SK-N-DZ (cell line): ENCODE measurements around the gene SPATS1. TPM values are rescaled to one million over a fixed set of nuclear protein-coding genes. Genes with fewer than 3 reads are reported as not detected.

Experiments
- DNase-seq: peaks from one replicate; pipeline ENCODE4 v3.0.0-alpha.2; 2015; ENCODE audit warnings: low spot score
- polyA plus RNA-seq, 2 experiments: library from polyadenylated mRNA; depleted of rRNA; stranded (reverse); fragments of >200 nt; gene quantifications; 2 replicates each; pipeline ENCODE4 v1.2.3, GENCODE V29; 2014

SPATS1 gene, protein sequence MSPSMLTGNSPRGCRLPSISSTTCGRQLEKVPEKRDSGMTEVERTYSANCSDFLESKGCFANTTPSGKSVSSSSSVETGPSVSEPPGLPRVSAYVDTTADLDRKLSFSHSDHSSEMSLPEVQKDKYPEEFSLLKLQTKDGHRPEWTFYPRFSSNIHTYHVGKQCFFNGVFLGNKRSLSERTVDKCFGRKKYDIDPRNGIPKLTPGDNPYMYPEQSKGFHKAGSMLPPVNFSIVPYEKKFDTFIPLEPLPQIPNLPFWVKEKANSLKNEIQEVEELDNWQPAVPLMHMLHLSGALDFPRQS
- 0.78 and 0.85 TPM in 2 replicates for polyA plus RNA-seq (2014; cell fraction: cytosol; rRNA removed)
- polyA plus RNA-seq (2014; cell fraction: nucleus; rRNA removed), result 0.23 TPM in 1 of 2 replicates, not detected in the other

DNA sequence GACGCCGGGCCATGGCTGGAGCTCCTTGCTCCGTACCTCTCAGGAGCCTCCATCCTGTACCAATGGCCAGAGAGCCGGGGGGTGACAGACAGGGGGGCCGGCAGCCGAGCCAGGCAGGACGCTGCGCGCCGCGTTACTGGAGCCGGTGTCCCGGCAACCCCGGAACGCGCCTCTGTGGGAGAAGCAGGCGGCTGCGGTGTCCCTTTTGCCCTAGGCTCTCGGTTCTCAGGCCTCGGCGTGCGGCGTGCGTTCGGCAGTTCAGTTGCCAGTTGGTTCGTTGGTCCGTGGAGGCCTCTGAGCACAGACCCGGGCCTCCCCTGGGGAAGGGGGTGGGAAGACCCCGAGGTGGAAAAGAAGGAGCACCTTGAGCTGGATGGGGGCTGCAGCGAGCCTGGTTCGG lies at the start of gene SPATS1:
Gene SPATS1, plus strand, starts transcription at position 162 of the 400 bp plus-strand sequence. CDS start 446 bp downstream, outside the sequence.
- no peak for DNase-seq

DNA sequence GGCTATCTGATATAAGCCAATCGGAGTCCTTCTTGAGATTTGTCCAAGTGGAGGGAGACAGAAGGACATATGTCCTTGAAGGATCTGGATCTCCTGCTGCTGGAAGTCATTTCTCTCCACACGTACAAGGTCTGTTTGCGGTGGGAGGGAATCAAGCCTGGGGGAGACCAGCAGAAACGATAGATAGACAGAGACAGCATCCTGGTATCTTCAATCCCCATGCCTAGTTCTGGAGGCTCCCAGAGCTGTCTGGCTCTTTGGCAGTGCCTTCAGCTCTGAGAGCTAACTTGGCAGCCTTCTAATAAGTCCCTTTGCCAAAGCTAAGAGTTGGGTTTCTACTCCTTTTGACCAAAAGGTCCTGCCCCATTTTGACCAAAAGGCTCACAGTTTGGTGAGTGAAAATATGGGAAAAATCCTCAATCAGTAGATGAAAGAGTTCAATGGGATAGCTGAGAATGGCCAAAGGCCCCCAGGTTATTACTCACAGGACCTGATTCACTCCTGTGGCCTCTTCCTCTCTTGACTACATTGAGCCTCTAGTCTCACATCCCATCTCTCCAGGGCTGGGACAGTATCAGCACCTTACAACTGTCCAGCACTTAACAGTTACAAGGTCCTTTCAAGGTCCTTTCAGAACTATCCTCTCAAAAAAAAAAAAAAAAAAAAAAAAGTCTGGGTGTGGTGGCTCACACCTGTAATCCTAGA lies 49.6 kb upstream of the SPATS1 start:
- DNase-seq, result no peak

DNA sequence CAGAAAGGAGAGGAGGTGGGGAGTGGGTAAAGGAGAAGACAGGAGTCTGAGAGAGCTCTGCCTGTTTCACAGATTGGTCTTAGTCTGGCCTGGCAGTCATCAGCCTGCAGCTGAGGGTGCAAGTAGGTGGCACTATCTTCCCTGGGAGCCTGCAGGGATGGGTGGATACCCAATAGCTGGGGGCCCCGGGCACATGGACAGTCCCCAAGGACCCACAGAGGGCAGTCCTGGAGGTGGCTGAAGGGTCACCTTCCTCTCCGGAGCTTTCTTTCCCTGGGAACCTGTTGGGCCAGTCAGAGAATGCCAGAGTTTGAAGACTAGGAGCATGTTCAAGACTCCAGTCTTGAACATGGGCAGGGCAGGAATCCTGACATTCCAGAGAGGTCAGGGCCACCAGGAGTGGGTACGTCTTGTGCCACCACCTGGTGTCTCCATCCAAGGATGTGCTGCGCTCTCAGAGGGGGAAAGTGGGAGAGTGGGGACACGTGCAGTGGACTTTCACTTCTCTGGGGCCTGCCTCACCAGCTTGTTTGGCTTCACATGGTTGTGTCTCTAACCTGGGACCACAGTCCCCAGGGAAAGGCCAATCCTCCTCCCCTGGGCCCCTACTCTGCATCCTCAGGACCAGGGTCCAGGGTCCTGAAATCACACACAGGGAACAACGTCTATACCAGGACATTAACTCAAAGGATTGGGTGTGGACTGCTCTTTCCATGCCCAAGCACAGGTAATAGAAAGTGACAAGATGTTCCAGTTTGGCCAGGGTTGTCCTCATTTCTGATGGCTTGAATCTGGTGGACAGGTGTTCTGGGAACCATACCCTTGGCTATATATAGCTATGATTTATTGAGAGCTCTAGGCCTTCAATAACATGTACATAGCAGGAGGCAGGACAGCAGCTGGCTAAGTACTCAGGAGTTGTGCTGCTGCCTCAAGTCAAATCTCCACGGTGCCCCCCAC lies 47.3 kb upstream of the SPATS1 start:
- no peak for DNase-seq

DNA sequence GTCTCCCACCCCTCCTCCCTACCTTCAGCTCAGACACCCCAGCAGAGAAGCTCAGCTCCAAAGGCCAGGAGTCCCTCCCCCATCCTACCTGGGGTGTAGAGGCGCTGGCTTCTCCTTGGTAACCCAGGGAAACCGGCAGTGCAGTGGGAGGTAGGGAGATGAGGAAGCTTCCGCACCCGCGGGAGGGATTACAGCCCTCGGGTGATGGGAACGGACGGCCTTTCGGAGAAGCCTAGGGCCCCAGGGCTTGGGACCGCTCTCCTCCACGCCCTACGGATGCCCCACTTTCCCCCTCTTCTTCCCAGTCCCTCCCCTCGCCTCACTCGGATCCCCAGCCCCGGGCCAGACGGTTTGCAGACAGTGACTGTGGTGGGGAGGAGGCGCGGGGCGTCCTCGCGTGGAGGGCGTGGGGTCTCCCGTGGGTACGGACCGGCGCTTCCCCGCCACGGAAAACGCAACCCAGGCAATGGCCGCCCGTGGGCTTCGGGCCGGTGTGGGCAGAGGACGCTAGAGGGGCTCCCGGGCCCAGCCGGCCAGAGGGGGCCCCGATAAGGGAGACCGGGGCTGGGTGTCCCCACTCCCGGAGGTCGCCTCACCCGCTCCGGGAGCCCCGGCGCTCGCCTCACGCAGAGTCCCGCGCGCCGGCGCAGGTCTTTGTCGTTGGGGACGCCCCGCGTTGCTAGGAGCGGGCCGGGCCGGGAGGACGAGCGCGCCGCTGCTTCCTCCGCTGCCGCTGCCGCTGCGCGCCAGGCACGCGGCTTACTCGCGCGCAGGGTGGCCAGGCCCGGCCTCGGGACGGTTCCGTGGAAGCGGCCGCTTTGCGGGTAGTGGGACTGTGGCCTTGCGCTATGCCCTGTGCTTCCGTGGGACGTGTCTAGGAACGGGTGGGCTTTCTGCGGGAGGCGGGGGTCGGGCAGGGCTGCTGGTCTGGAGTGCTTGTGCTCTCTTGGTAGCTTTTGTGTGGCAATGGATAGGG lies 45.1 kb upstream of the SPATS1 start:
- no peak for DNase-seq

DNA sequence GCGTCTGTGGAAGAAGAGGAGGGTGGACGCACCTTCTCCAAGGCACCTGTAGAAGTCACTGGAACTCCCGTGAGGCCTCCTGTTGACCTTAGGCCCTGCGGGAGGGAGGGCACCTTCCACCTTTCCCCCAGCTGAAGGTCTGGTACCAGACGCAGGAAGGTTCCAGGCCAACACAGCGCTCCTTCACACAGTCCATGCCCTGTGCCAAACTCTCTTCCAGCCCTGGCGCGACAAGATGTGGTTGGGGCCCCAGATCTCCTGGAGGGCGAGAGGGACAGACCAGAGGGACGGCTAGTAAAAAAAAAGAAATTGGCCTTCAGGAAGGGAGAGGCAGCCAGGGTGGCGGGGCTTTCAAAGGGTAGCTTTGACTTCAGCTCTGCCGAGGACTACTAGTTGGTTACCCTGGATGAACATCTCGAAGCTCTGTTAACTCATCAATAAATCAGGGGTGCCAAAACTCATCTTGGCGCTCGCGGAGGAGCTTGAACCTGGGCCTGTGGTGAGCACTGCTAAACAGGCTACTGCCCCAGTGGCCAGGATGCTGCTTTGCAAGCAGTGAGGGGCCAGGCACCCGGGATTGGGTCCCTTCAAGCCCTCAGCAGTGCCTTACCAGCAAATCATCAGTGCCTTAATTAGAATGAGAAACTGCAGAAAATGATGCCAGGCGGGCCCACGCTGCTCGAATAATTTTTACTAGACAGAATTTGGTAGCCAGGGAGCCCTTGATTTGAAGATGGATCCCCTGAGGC lies 44.2 kb upstream of the SPATS1 start:
- DNase-seq, result no peak

- no peak for DNase-seq
Observed at GRCh38 chr6:44298864-44299263, 43.6 kb upstream of the SPATS1 start.

DNA sequence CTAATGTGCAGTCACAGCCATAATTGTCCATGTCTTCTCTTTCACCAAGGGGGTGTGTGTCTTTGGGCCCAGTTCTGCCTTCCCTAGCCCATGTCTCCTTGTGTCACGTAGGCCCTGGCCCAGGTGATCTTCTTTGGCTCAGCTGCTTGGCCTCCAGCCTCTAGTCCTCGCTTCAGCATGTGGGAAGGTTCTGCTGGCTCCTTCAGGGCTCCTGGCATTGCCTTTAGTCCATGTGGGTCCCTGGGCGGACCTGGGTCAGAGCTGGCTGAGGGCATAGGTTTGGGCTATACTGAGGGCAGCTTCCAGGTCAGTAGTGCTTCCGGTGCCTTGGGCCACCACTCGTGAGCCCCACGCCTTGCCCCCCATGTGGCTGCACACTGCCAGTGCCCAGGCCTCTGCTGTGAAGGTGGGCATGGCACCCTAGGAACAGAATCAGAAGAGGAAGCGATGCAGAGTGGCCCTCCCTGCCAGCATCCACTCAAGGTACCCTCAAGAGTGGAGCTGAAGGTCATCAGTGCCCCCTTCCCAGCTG lies 42.1 kb upstream of the SPATS1 start:
- DNase-seq, result no peak

DNA sequence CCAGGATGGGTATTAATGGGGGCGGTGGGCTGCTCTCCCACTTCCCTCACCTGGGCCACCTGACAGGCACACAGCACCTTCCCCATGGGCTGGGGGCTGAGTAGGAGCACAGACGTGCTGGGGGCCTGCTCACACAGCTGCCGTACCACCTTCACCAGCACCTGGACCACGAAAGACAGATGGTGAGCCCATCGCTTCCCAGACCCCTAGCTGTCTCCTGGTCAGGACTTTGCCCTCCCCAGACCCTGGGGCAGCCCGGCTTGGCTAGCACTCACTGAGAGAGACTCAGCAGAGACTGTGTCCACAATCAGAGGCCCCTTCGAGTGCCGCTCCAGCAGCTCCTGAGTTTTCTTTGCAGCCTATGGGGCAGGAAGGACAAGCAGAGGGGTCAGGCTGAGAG lies 41.3 kb upstream of the SPATS1 start:
- DNase-seq, result no peak

GRCh38 chr6:44301782-44302564 lies 40.5 kb upstream of the SPATS1 start:
- DNase-seq, result no peak

- no peak for DNase-seq
Observed at GRCh38 chr6:44302856-44303255, 39.6 kb upstream of the SPATS1 start.

DNA sequence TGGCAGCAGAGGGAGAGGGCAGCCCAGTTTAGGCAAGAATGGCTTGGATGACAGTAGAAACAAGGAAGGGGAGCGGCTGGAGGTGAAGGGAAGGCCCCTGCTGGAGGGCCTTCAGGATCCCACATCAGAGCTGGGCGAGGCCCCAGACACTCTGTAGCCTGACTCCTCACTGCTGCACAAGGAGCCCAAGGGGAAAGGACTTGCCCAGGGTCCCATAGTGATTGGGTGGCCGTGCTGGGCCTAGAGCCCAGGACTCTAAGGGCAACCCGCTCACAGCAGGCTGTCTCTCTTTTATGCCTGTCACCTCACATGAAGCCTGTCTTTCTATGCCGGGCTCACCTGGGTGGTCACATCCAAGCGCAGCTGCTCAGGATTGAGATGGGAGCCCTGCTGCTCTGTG lies 38.6 kb upstream of the SPATS1 start:
- DNase-seq, result no peak

DNA sequence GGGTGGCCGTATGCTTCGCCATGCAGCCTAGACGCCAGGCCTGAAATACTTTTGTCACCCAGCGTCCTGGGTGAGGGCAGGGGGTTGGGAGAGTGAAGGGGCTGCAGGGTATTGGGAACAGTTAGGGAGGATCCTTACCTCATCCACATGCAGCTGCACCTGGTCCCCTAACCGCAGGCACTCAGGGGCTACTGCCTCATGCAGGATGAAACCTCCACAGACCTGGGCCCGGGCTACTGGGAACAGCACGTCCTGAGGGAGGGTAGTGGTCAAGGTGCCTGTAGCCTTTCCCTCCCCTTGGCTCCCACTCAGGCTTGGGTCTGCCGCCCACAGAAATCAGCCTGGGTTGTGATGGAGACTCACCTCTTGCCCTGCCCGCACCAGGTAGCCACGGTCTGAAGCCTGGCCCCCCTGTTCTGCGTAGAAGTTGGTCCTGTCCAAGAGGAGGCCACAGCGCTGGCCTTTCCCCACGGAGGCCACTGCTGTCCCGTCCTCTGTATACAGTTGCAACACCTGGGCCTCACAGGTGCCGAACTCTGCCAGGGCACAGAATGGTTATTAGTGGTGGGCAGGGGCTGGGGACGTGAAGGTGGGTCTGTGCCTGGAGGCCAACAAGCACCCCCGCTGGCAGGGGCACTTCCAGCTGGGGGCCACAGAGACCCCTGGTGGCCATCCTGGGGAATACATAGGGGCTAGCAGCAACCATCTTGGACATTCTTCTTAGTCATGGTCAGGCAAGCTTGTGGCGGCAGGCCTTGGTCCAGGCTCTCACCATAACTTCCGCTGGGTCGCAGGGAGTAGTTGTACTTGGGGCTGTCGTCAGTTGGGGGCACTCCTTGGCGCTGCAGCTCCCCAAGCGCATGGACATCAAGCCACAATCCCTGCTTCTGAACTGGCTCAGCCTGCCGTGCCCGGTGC lies 37.9 kb upstream of the SPATS1 start:
- peak; percentile 55 for DNase-seq

GRCh38 chr6:44305200-44305725 lies 37.2 kb upstream of the SPATS1 start:
- no peak for DNase-seq

DNA sequence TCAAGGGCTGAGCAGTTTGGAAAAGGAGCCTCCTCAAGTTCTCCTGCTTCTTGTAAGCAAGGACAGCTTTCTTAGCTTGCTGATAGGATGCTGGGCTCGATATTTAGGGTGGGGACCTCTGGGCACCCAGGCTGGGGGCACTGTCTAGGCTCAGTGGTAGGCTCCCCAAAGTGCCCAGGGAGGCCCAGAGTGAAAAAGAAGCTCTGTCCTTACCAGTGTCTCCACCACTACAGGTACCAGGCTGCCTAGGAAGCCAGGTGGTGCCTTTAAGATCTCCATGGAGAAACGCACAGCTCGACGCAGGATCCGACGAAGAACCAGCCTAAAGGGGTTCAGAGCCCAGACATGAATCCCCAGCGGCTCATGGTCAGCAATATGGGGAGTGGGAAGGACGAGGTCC lies 35.7 kb upstream of the SPATS1 start:
- no peak for DNase-seq

GRCh38 chr6:44307217-44307616 lies 35.2 kb upstream of the SPATS1 start:
- no peak for DNase-seq

DNA sequence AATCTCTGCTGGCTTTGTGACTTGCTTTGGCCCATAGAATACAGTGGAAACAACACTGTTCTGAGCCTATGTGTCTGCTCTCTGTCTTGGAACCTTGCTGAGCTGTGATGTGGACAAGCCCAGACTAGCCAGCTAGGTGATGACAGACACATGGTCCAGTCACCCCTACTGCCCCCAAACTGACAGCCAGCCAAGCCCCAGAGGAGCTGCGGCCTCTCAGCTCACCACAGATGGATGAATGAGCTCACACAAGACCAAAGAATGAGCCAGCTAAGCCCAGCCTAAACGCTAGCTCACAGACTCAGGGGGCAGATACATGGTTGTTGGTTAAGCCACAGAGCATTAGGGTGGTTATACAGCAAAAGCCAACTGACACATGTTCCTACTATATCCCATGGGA lies 33.4 kb upstream of the SPATS1 start:
- no peak for DNase-seq

DNA sequence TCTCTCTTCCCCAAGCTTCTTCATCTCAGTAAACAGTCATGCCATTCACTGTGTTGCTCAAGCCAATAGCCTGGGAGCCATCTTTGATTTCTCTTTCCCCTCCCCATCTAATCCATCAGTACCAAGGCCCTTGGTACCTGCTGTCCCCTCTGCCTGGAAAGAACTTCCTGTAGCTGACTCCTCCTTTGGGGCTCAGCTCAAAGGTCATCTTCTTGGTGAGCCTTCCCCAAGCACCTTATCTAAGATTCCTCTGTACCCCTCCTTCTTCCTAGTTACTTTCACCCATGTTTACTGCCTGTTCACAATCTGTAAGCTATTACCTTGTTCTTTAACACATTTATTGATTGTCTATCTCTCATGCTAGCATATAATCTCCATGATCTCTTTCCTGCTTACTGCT lies 32.8 kb upstream of the SPATS1 start:
- no peak for DNase-seq

GRCh38 chr6:44310241-44310640 lies 32.2 kb upstream of the SPATS1 start:
- no peak for DNase-seq
